IPS-11a (cell line): ENCODE data around the gene ADIG.

ENCODE experiments used
- H3K4me3 ChIP-seq: one replicate; pipeline ENCODE4 v1.5.1; 2013; ENCODE audit warnings: low read depth, low read length, control low read depth

The ADIG gene

GRCh38 chr20:38629979-38630378, 49.0 kb downstream of the ADIG start:
- no peak overlapping the region for H3K4me3 ChIP-seq

- H3K4me3 ChIP-seq: no peak overlapping the region
Observed at GRCh38 chr20:38630727-38631126, 49.7 kb downstream of the ADIG start.

- H3K4me3 ChIP-seq: no peak overlapping the region
Observed at GRCh38 chr20:38631155-38632022, 50.4 kb downstream of the ADIG start.

- H3K4me3 ChIP-seq: no peak overlapping the region
Observed at GRCh38 chr20:38633577-38634093, 52.6 kb downstream of the ADIG start.

DNA sequence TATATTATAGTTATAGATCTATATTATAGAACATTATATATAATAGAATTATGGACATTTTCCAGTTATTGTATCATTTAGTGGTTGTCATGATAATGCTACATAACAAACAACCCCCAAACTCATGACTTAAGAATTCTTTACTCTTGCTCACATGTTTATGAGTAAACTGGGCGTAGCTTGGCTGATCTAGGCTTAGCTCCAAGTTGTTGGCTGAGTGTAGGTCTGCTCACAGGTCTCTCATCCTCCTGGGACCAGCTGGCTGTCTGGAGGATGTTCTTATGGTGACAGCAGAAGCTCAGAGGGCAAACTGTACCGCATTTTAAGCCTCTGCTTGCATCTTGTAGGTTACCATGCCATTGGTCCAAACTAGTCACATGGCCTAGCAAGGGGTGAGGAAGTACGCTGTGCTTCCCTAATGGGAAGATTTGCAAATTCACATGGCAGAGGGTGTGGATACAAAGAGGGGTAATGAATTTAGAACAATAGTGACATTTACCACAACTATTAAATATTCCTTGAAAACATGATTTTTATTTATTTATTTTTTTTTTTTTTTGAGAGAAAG, 54.8 kb downstream of the ADIG start:
- H3K4me3 ChIP-seq: no peak overlapping the region
